ENCODE measurements around the gene TBC1D13.

The TBC1D13 gene

GRCh38 chr9:128819716-128820664, 32.9 kb downstream of the TBC1D13 start:
- in situ Hi-C loops (cut with MboI; ENCODE audit: low sequenced_read_pairs, unreplicated experiment) = no loop called here
- TF ChIP-seq CTCF (IDR thresholded peaks at IDR 0.05; ENCODE audit: borderline replicate concordance, control extremely low read depth, extremely low read depth, insufficient read depth, missing control alignments) = no peak
- DNase-seq (ENCODE audit: low spot score) = no peak

GRCh38 chr9:128820665-128821583, 33.9 kb downstream of the TBC1D13 start:
- in situ Hi-C loops (cut with MboI; ENCODE audit: low sequenced_read_pairs, unreplicated experiment) = no loop called here
- no peak for DNase-seq (ENCODE audit: low spot score)
- TF ChIP-seq CTCF (IDR thresholded peaks at IDR 0.05; ENCODE audit: borderline replicate concordance, control extremely low read depth, extremely low read depth, insufficient read depth, missing control alignments) = no peak

GRCh38 chr9:128821584-128822406, 34.7 kb downstream of the TBC1D13 start:
- TF ChIP-seq CTCF (IDR thresholded peaks at IDR 0.05; ENCODE audit: borderline replicate concordance, control extremely low read depth, extremely low read depth, insufficient read depth, missing control alignments) = no peak
- in situ Hi-C loops (cut with MboI; ENCODE audit: low sequenced_read_pairs, unreplicated experiment) = no loop called here
- no peak for DNase-seq (ENCODE audit: low spot score)

- in situ Hi-C loops (cut with MboI; ENCODE audit: low sequenced_read_pairs, unreplicated experiment) = no loop called here
- TF ChIP-seq CTCF (IDR thresholded peaks at IDR 0.05; ENCODE audit: borderline replicate concordance, control extremely low read depth, extremely low read depth, insufficient read depth, missing control alignments) = no peak
- no peak for DNase-seq (ENCODE audit: low spot score)
Observed at GRCh38 chr9:128822407-128823042, 35.5 kb downstream of the TBC1D13 start.

- DNase-seq (ENCODE audit: low spot score) = no peak
- no peak for TF ChIP-seq CTCF (IDR thresholded peaks at IDR 0.05; ENCODE audit: borderline replicate concordance, control extremely low read depth, extremely low read depth, insufficient read depth, missing control alignments)
- in situ Hi-C loops (cut with MboI; ENCODE audit: low sequenced_read_pairs, unreplicated experiment) = no loop called here
Observed at GRCh38 chr9:128823362-128823902, 36.4 kb downstream of the TBC1D13 start.
